PC-3 (cell line): Measurements from ENCODE around the gene RPL12. TPM values are rescaled to one million over a fixed set of nuclear protein-coding genes. Genes with fewer than 3 reads are reported as not detected.

Source experiments
- ATAC-seq: fragments of 200-7000 bp; cut with Tn5 transposase; 2 replicates; pipeline ENCODE4 v1.9.1; 2020; ENCODE audit warnings: mild to moderate bottlenecking, moderate library complexity
- BruUV-seq: library from RNA; stranded (reverse); fragments of 400-500 nt; replicated peaks from 2 replicates; lab custom pipeline; 2021; lab: Mats Ljungman, UMichigan
- CTCF ChIA-PET: fragments of 300-600 bp; sonication (Branson Sonifier 250); formaldehyde crosslinking; loops from one replicate; lab custom pipeline; 2022; ENCODE audit warnings: antibody characterized with exemption; lab: Charles Lee
- POLR2A ChIA-PET: fragments of 300-600 bp; sonication (Branson Sonifier 250); formaldehyde crosslinking; loops from one replicate; lab custom pipeline; 2022; ENCODE audit warnings: antibody characterized with exemption; ENCODE audit not compliant: unreplicated experiment; lab: Charles Lee
- DNase-seq: peaks from one replicate; pipeline ENCODE4 v3.0.0-alpha.2; 2015
- H2AFZ ChIP-seq: fragments of 300-600 bp; sonication (generic); 2 replicates; pipeline ENCODE4 v1.6.0; 2016; ENCODE audit warnings: antibody characterized with exemption, low read length
- H3F3A ChIP-seq: fragments of 300-600 bp; sonication (generic); one replicate; pipeline ENCODE4 v1.6.0; 2017; ENCODE audit warnings: antibody characterized with exemption, low read length, control low read depth, mild to moderate bottlenecking; ENCODE audit not compliant: unreplicated experiment
- H3K27ac ChIP-seq: fragments of 300-600 bp; sonication (generic); 2 replicates; pipeline ENCODE4 v1.5.1; 2016; ENCODE audit warnings: mild to moderate bottlenecking, low read length
- H3K27me3 ChIP-seq: fragments of 300-600 bp; sonication (generic); 2 replicates; pipeline ENCODE4 v1.6.1; 2016; ENCODE audit warnings: low read length, mixed read lengths
- H3K36me3 ChIP-seq: fragments of 300-600 bp; sonication (generic); 2 replicates; pipeline ENCODE4 v1.6.1; 2016; ENCODE audit warnings: low read depth, mixed run types, low read length, mixed read lengths
- H3K4me1 ChIP-seq: fragments of 300-600 bp; sonication (generic); 2 replicates; pipeline ENCODE4 v1.5.1; 2016; ENCODE audit warnings: low read length; ENCODE audit not compliant: insufficient read depth
- H3K4me2 ChIP-seq: fragments of 300-600 bp; sonication (generic); 2 replicates; pipeline ENCODE4 v1.6.0; 2016; ENCODE audit warnings: low read length
- H3K4me3 ChIP-seq: fragments of 300-600 bp; sonication (generic); 2 replicates; pipeline ENCODE4 v1.5.1; 2016; ENCODE audit warnings: mild to moderate bottlenecking, low read length, mixed read lengths
- H3K79me2 ChIP-seq: fragments of 300-600 bp; sonication (generic); 2 replicates; pipeline ENCODE4 v1.6.1; 2017; ENCODE audit warnings: low read length, mixed read lengths
- H3K9ac ChIP-seq: fragments of 300-600 bp; sonication (generic); 2 replicates; pipeline ENCODE4 v1.6.0; 2016; ENCODE audit warnings: mild to moderate bottlenecking, low read length
- H3K9me2 ChIP-seq: fragments of 300-600 bp; sonication (generic); replicated peaks from 2 replicates; pipeline ENCODE4 v1.6.1; 2016; ENCODE audit warnings: mixed run types, low read length, mixed read lengths
- H3K9me3 ChIP-seq: fragments of 300-600 bp; sonication (generic); 2 replicates; pipeline ENCODE4 v1.6.1; 2016; ENCODE audit warnings: low read length, mixed read lengths
- H4K20me1 ChIP-seq: fragments of 300-600 bp; sonication (generic); 2 replicates; pipeline ENCODE4 v1.6.1; 2016; ENCODE audit warnings: low read length, mixed read lengths
- CTCF ChIP-seq: fragments of 300-600 bp; sonication (generic); conservative IDR thresholded peaks from 2 replicates; pipeline ENCODE4 v1.5.1; 2017; ENCODE audit warnings: antibody characterized with exemption, low read depth, mild to moderate bottlenecking, low read length
- EZH2 ChIP-seq: fragments of 300-600 bp; sonication (generic); IDR thresholded peaks from one replicate; pipeline ENCODE4 v1.6.1; 2017; ENCODE audit warnings: antibody characterized with exemption, mild to moderate bottlenecking, low read length; ENCODE audit not compliant: unreplicated experiment
- EZH2phosphoT487 ChIP-seq: fragments of 300-600 bp; sonication (generic); IDR thresholded peaks from 2 replicates; pipeline ENCODE4 v1.6.1; 2018; ENCODE audit warnings: mild to moderate bottlenecking, antibody characterized with exemption, low read length, borderline replicate concordance
- intact Hi-C: fragments of 100-400 bp; cut with micrococcal nuclease; formaldehyde crosslinking; loops from 2 replicates; pipeline ENCODE4 v1.9.0; 2023
- total RNA-seq: library from RNA; depleted of rRNA; stranded (reverse); fragments of >200 nt; gene quantifications from 2 replicates; pipeline ENCODE4 v1.2.3, GENCODE V29; 2014

The RPL12 gene
- total RNA-seq, 1 experiment from 2014 or later: 1,417 TPM

- intact Hi-C loops: no loop called here
- CTCF ChIA-PET: interaction anchor here (0.7 kb wide), 1 partner anchor 147 kb away, joined by 4 read pairs; no protein-coding TSS in a partner anchor
Observed at GRCh38 chr9:127437497-127438264, 13.5 kb downstream of the RPL12 start.

GRCh38 chr9:127430415-127430814, 20.8 kb downstream of the RPL12 start:
- Histone ChIP-seq H3K4me2 (no peak overlapping the region), H3K36me3 (peaks cover 2% of the 10 kb centered on the region), H3K9me2 (no peaks in the 10 kb centered on the region), H3K9me3 (no peaks in the 10 kb centered on the region), H3K27me3 (no peaks in the 10 kb centered on the region), H3K4me1 (peaks cover 12% of the 10 kb centered on the region; the same call in 1 of the 2 replicates), H2AFZ (no peak overlapping the region), H4K20me1 (no peaks in the 10 kb centered on the region), H3K27ac (no peak overlapping the region), H3K9ac (no peak overlapping the region), H3F3A (no peaks in the 10 kb centered on the region), H3K79me2 (peaks cover 20% of the 10 kb centered on the region), H3K4me3 (no peak overlapping the region)
- TF ChIP-seq EZH2phosphoT487 (no peak), CTCF (no peak), EZH2 (no peak)
- ATAC-seq (no peak), DNase-seq (no peak)
- POLR2A ChIA-PET: no interaction called here
- intact Hi-C loops: no loop called here
- CTCF ChIA-PET: no interaction called here
- no TSS peak for BruUV-seq

More at GRCh38 chr9:127437497-127438264, 13.5 kb downstream of the RPL12 start:
- H3K4me2 ChIP-seq: no peak overlapping the region
- no peak for ATAC-seq
- POLR2A ChIA-PET: no interaction called here
- TF ChIP-seq EZH2 (no peak), CTCF (peak; percentile 39; the same call in 1 of the 2 replicates), EZH2phosphoT487 (no peak)
- no peaks in the 10 kb centered on the region for H3K79me2 ChIP-seq
- H2AFZ ChIP-seq: no peak overlapping the region
- no peaks in the 10 kb centered on the region for H4K20me1 ChIP-seq
- H3K4me1 ChIP-seq: no peaks in the 10 kb centered on the region
- H3F3A ChIP-seq: no peaks in the 10 kb centered on the region
- H3K36me3 ChIP-seq: peaks cover 2% of the 10 kb centered on the region; the same call in 1 of the 2 replicates
- BruUV-seq: no TSS peak
- DNase-seq: no peak
- H3K4me3 ChIP-seq: no peak overlapping the region
- no peaks in the 10 kb centered on the region for H3K9me2 ChIP-seq
- H3K27ac ChIP-seq: no peak overlapping the region
- no peak overlapping the region for H3K9ac ChIP-seq
- no peaks in the 10 kb centered on the region for H3K27me3 ChIP-seq
- H3K9me3 ChIP-seq: no peaks in the 10 kb centered on the region

- Histone ChIP-seq H3K4me1 (peaks cover 17% of the 10 kb centered on the region; the same call in 1 of the 2 replicates), H3K79me2 (peaks cover 37% of the 10 kb centered on the region), H3K27me3 (no peaks in the 10 kb centered on the region), H3K9me2 (no peaks in the 10 kb centered on the region), H3K36me3 (peaks cover 2% of the 10 kb centered on the region), H3K9me3 (no peaks in the 10 kb centered on the region), H4K20me1 (no peaks in the 10 kb centered on the region), H3K9ac (no peak overlapping the region), H3K27ac (no peak overlapping the region), H3K4me3 (no peak overlapping the region), H3K4me2 (no peak overlapping the region), H2AFZ (no peak overlapping the region), H3F3A (no peaks in the 10 kb centered on the region)
- TF ChIP-seq EZH2 (no peak), CTCF (no peak), EZH2phosphoT487 (no peak)
- CTCF ChIA-PET: no interaction called here
- POLR2A ChIA-PET: no interaction called here
- no peak for DNase-seq
- intact Hi-C loops: no loop called here
- BruUV-seq: no TSS peak
- no peak for ATAC-seq
Observed at GRCh38 chr9:127428348-127428747, 22.9 kb downstream of the RPL12 start.
